Gastrocnemius medialis (tissue), 4 donors: ENCODE data around the gene ATP10B. TPM values are rescaled to one million over a fixed set of nuclear protein-coding genes. Genes with fewer than 3 reads are reported as not detected.
"Not testable (repeated sequence)": the region's sequence is repeated elsewhere in the genome, so short reads cannot be mapped to it uniquely, and the experiment has no call there.

ENCODE experiments used
- ATAC-seq, 2 donors: fragments of 150-250 bp; one replicate each; pipeline ENCODE4 v1.9.1; 2016
- DNase-seq, 2 donors: peaks; one replicate each; pipeline ENCODE4 v3.0.0-alpha.2; 2019
- H3K27ac ChIP-seq, 4 donors: fragments of 200-600 bp; sonication (generic); 1 replicate in 1 of 4; 2 replicates in 3 of 4; pipeline ENCODE4 v1.5.1; 2016 to 2018; ENCODE audit warnings: mild to moderate bottlenecking in 2 of 4, moderate library complexity in 1 of 4
- H3K27me3 ChIP-seq, 3 donors: fragments of 200-600 bp; sonication (generic) in 2 of 3; 1 replicate in 1 of 3; 2 replicates in 2 of 3; pipeline versions ENCODE4 v1.5.1 to v1.6.0; 2016 to 2019; ENCODE audit warnings: mild to moderate bottlenecking in 1 of 3, moderate library complexity in 1 of 3
- H3K36me3 ChIP-seq, 2 donors: fragments of 200-600 bp; sonication (generic) in 1 of 2; one replicate each; pipeline ENCODE4 v1.5.1; 2017 to 2018
- H3K4me1 ChIP-seq, 2 donors: fragments of 200-600 bp; sonication (generic) in 1 of 2; one replicate each; pipeline ENCODE4 v1.5.1; 2016 to 2017; ENCODE audit warnings: mild to moderate bottlenecking in 2 of 2
- H3K4me3 ChIP-seq, 4 donors: fragments of 200-600 bp; sonication (generic) in 3 of 4; 1 replicate in 1 of 4; 2 replicates in 3 of 4; pipeline ENCODE4 v1.5.1; 2016 to 2019; ENCODE audit warnings: mild to moderate bottlenecking in 2 of 4
- H3K9me3 ChIP-seq, 3 donors: fragments of 200-600 bp; sonication (generic) in 2 of 3; 1 replicate in 1 of 3; 2 replicates in 2 of 3; pipeline ENCODE4 v1.5.1; 2016 to 2019
- CTCF ChIP-seq, 5 experiments: fragments of 450-650 bp in 3 of 5; fragments of 200-600 bp in 2 of 5; sonication (generic) in 2 of 5; IDR thresholded peaks in 4 of 5; conservative IDR thresholded peaks in 1 of 5; 1 replicate in 4 of 5; 2 replicates in 1 of 5; pipeline ENCODE4 v1.5.1; 2016 to 2019; ENCODE audit warnings: antibody characterized with exemption in 5 of 5, mild to moderate bottlenecking in 3 of 5, moderate library complexity in 3 of 5
- POLR2A ChIP-seq, 2 donors: fragments of 450-650 bp; IDR thresholded peaks; one replicate each; pipeline ENCODE4 v1.6.1; 2017; ENCODE audit warnings: antibody characterized with exemption in 2 of 2, mild to moderate bottlenecking in 2 of 2, moderate library complexity in 2 of 2
- in situ Hi-C, 4 donors: fragments of 200-750 bp; cut with MboI; loops; one replicate each; pipeline versions ENCODE4 v1.15.0 to v1.8.0; 2017; ENCODE audit warnings: low sequenced_read_pairs in 4 of 4
- intact Hi-C: fragments of 100-400 bp; cut with DNase I; formaldehyde crosslinking; loops from one replicate; pipeline ENCODE4 v1.15.1; 2023; ENCODE audit warnings: low total_unique reads
- total RNA-seq, 4 donors: library from RNA; depleted of rRNA; stranded (reverse); fragments of >200 nt; gene quantifications; one replicate each; pipeline versions ENCODE4 v1.1.0 to v1.2.3, GENCODE V29; 2016

The ATP10B gene
- total RNA-seq, 4 donors from 2014 or later: 0.63 TPM; not detected in 3

- TF ChIP-seq POLR2A (IDR thresholded peaks at IDR 0.05) (no peak), CTCF (IDR thresholded peaks at IDR 0.05 in 4 of 5, conservative IDR thresholded peaks at IDR 0.05 in 1 of 5) (no peak)
- Histone ChIP-seq H3K36me3 (no peaks in the 10 kb centered on the region), H3K27me3 (no peaks in the 10 kb centered on the region), H3K27ac (no peak overlapping the region), H3K4me1 (no peaks in the 10 kb centered on the region), H3K4me3 (no peak overlapping the region), H3K9me3 (no peaks in the 10 kb centered on the region)
- intact Hi-C loops (no loop called here), in situ Hi-C loops (no loop called here)
- DNase-seq (no peak), ATAC-seq (no peak)
These were observed 20.2 kb downstream of the ATP10B start for GRCh38 chr5:160831801-160832200.

- no peak overlapping the region for H3K4me3 ChIP-seq
- no peaks in the 10 kb centered on the region for H3K4me1 ChIP-seq
- TF ChIP-seq POLR2A (IDR thresholded peaks at IDR 0.05): no peak
- TF ChIP-seq CTCF (IDR thresholded peaks at IDR 0.05 in 4 of 5, conservative IDR thresholded peaks at IDR 0.05 in 1 of 5): no peak
- H3K27ac ChIP-seq: no peak overlapping the region
- H3K36me3 ChIP-seq: no peaks in the 10 kb centered on the region
- ATAC-seq (no peak), DNase-seq (no peak)
- in situ Hi-C loops: no loop called here
- H3K9me3 ChIP-seq: no peaks in the 10 kb centered on the region
- no peaks in the 10 kb centered on the region for H3K27me3 ChIP-seq
- intact Hi-C loops: no loop called here
These were observed 27.6 kb downstream of the ATP10B start for GRCh38 chr5:160824301-160825001.

- H3K4me3 ChIP-seq, ATAC-seq, in situ Hi-C loops: not testable (repeated sequence)
These were observed 39.0 kb downstream of the ATP10B start for GRCh38 chr5:160812996-160813395.

GRCh38 chr5:160805376-160805775 is 46.6 kb downstream of the ATP10B start:
- DNase-seq (no peak), ATAC-seq (no peak)
- Histone ChIP-seq H3K36me3 (no peaks in the 10 kb centered on the region), H3K9me3 (no peaks in the 10 kb centered on the region), H3K4me3 (no peak overlapping the region), H3K27ac (no peak overlapping the region), H3K27me3 (no peaks in the 10 kb centered on the region), H3K4me1 (no peaks in the 10 kb centered on the region)
- no peak for TF ChIP-seq POLR2A (IDR thresholded peaks at IDR 0.05)
- no peak for TF ChIP-seq CTCF (IDR thresholded peaks at IDR 0.05 in 4 of 5, conservative IDR thresholded peaks at IDR 0.05 in 1 of 5)
- in situ Hi-C loops (no loop called here), intact Hi-C loops (no loop called here)

More at GRCh38 chr5:160812996-160813395, 39.0 kb downstream of the ATP10B start:
- H3K27me3 ChIP-seq, H3K4me1 ChIP-seq, H3K27ac ChIP-seq, DNase-seq, H3K36me3 ChIP-seq, intact Hi-C loops, H3K9me3 ChIP-seq: not testable (repeated sequence)

GRCh38 chr5:160802592-160802991 is 49.4 kb downstream of the ATP10B start:
- H3K4me1 ChIP-seq: no peaks in the 10 kb centered on the region
- H3K36me3 ChIP-seq: no peaks in the 10 kb centered on the region
- in situ Hi-C loops (no loop called here), intact Hi-C loops (no loop called here)
- ATAC-seq (no peak), DNase-seq (no peak)
- H3K4me3 ChIP-seq: no peak overlapping the region
- no peaks in the 10 kb centered on the region for H3K27me3 ChIP-seq
- TF ChIP-seq CTCF (IDR thresholded peaks at IDR 0.05 in 4 of 5, conservative IDR thresholded peaks at IDR 0.05 in 1 of 5): no peak
- TF ChIP-seq POLR2A (IDR thresholded peaks at IDR 0.05): no peak
- H3K9me3 ChIP-seq: no peaks in the 10 kb centered on the region
- no peak overlapping the region for H3K27ac ChIP-seq
